ENCODE results near the gene ACTR3.

DNA sequence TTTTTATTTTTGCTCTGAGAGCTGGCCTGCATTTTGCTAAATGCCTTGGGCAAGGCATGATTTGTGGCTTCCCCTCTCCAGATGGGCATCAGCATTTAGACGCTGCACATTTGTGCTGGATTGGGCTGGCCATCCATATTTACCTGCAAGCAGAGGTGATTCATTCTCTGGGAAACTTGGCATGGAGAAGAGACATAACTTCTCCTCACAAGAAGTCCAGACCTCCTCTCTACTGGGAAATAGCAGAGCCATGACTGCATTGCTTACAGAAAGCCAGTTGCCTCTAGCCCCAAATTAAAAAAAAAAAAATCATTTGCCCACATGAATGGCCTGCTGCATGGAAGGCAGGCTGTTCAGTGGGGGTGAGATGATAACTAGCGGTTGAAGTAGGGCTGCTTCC lies 120.1 kb downstream of the ACTR3 start:
- TF ChIP-seq, protein P1, sequence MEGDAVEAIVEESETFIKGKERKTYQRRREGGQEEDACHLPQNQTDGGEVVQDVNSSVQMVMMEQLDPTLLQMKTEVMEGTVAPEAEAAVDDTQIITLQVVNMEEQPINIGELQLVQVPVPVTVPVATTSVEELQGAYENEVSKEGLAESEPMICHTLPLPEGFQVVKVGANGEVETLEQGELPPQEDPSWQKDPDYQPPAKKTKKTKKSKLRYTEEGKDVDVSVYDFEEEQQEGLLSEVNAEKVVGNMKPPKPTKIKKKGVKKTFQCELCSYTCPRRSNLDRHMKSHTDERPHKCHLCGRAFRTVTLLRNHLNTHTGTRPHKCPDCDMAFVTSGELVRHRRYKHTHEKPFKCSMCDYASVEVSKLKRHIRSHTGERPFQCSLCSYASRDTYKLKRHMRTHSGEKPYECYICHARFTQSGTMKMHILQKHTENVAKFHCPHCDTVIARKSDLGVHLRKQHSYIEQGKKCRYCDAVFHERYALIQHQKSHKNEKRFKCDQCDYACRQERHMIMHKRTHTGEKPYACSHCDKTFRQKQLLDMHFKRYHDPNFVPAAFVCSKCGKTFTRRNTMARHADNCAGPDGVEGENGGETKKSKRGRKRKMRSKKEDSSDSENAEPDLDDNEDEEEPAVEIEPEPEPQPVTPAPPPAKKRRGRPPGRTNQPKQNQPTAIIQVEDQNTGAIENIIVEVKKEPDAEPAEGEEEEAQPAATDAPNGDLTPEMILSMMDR (IDR thresholded peaks at IDR 0.05) = no peak
- TF ChIP-seq EZH2 (IDR thresholded peaks at IDR 0.05; ENCODE audit: borderline replicate concordance, insufficient read depth, low read depth, low read length, poor library complexity, severe bottlenecking) = no peak
